ENCODE results near the gene CDH15.

- TF ChIP-seq POLR2A (IDR thresholded peaks at IDR 0.05) (no peak), CTCF (IDR thresholded peaks at IDR 0.05) (no peak)
Measured at GRCh38 chr16:89129378-89129777, 42.2 kb upstream of the CDH15 start.
